ENCODE measurements around the gene VPS52. TPM values are rescaled to one million over a fixed set of nuclear protein-coding genes. Genes with fewer than 3 reads are reported as not detected.
A peak's percentile ranks its signal among the peaks of the same experiment; 100 is the strongest.

Gene VPS52
- polyA plus RNA-seq (2013), result 38.7 and 41.6 TPM in 2 replicates

DNA sequence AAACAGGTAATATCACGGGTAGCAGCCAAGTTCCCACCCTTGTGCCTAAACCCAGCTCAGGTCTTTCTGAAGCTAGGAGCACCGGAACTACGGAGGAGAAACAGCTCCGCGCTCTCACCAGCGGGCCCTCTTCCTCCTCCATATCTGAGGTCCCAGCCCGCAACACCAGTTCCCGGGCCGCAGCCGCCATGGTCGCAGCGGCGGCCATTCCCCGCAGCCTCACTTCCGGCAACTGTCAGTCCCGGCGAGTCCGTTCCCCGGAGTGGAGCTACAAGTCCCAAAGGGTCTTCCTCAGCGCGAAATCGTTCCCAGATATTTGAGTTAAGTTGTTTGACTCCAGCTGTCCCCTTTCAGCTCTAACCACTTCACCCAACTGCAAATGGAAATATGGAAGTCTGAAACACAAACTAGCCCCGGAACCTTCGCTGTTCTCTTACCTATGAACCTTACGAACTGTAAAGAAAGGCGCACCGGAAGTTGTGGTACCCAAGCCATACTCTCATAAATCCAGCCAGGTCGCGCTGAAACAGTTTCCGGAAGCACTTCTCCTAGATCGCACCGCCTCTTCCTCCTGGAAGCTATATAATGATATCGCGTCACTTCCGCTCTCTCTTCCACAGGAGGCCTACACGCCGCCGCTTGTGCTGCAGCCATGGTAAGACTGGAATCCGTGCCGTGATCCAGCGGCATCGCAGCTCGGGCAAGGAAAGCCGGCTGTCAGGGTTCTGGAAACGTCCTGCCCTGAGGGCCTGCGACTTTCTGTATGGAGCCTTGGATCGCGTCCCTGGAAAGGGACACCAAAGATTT is at the start of gene VPS52, which contains the start of gene RPS18:
TSS of gene VPS52 (minus strand) at position 409 of the 807 bp plus-strand sequence. CDS start at position 208, 201 bp downstream.
TSS of gene RPS18 (plus strand) at position 608 of the 807 bp plus-strand sequence. CDS start at position 653, 45 bp downstream.
- Histone ChIP-seq H4K8ac (ENCODE audit: low read depth, low read length) (peak within 1 kb of the TSS; percentile 97), H3K27ac (ENCODE audit: low read depth, low read length) (peak within 1 kb of the TSS; percentile 80), H2AK5ac (ENCODE audit: low read length) (peak within 1 kb of the TSS; percentile 8), H2BK12ac (ENCODE audit: low read length) (no peak within 1 kb of the TSS), H3K4me3 (ENCODE audit: low read depth, low read length) (peak within 1 kb of the TSS; percentile 89), H3K79me1 (ENCODE audit: low read length) (peaks cover 11% of the 10 kb centered on the region), H3K4ac (ENCODE audit: low read depth, low read length) (peak within 1 kb of the TSS; percentile 73), H4K12ac (ENCODE audit: low read depth, low read length) (peak within 1 kb of the TSS; percentile 88), H3K23ac (ENCODE audit: low read length) (no peak within 1 kb of the TSS), H4K91ac (ENCODE audit: low read depth, low read length) (peak within 1 kb of the TSS; percentile 89), H3K9me3 (ENCODE audit: insufficient read depth, low read depth, low read length) (no peaks in the 10 kb centered on the region), H3K4me2 (ENCODE audit: low read length) (peak within 1 kb of the TSS; percentile 83), H3K36me3 (ENCODE audit: control insufficient read depth in 1 of 2, insufficient read depth in 2 of 2, low read length in 2 of 2) (peaks cover 37 to 49% of the 10 kb centered on the region in 2 experiments), H3K27me3 (ENCODE audit: insufficient read depth, low read length) (no peaks in the 10 kb centered on the region), H2BK120ac (ENCODE audit: insufficient read depth, low read length, poor library complexity) (peak within 1 kb of the TSS; percentile 59), H2AFZ (ENCODE audit: insufficient read depth, low read length, poor library complexity) (peak within 1 kb of the TSS; percentile 91), H3K79me2 (ENCODE audit: control insufficient read depth, insufficient read depth, low read length, poor library complexity) (peaks cover 10% of the 10 kb centered on the region), H3K4me1 (ENCODE audit: control insufficient read depth in 1 of 2, insufficient read depth in 2 of 2, low read length in 2 of 2) (peaks cover 3 to 5% of the 10 kb centered on the region in 2 experiments), H3K9ac (ENCODE audit: low read length) (peak within 1 kb of the TSS; percentile 97), H2BK5ac (ENCODE audit: low read depth, low read length, poor library complexity) (peak within 1 kb of the TSS; percentile 85), H3K18ac (ENCODE audit: low read length) (peak within 1 kb of the TSS; percentile 40), H3K14ac (ENCODE audit: low read length) (peak within 1 kb of the TSS; percentile 87)
- peak; percentile 99 to 100 for DNase-seq
- no CpG with 5 or more reads among the region's 48 CpGs for WGBS (ENCODE audit: extremely low coverage, insufficient coverage, insufficient read length)

GRCh38 chr6:33321227-33321626 is 49.6 kb upstream of the VPS52 start:
- Histone ChIP-seq H3K9me3 (ENCODE audit: insufficient read depth, low read depth, low read length) (no peaks in the 10 kb centered on the region), H2BK12ac (ENCODE audit: low read length) (no peak overlapping the region), H3K4ac (ENCODE audit: low read depth, low read length) (no peak overlapping the region), H3K27ac (ENCODE audit: low read depth, low read length) (no peak overlapping the region), H3K4me2 (ENCODE audit: low read length) (no peak overlapping the region), H3K14ac (ENCODE audit: low read length) (no peak overlapping the region), H4K12ac (ENCODE audit: low read depth, low read length) (no peak overlapping the region), H3K27me3 (ENCODE audit: insufficient read depth, low read length) (no peaks in the 10 kb centered on the region), H3K18ac (ENCODE audit: low read length) (no peak overlapping the region), H4K8ac (ENCODE audit: low read depth, low read length) (no peak overlapping the region), H2BK5ac (ENCODE audit: low read depth, low read length, poor library complexity) (no peak overlapping the region), H3K23ac (ENCODE audit: low read length) (no peak overlapping the region), H2AK5ac (ENCODE audit: low read length) (no peak overlapping the region), H3K9ac (ENCODE audit: low read length) (no peak overlapping the region), H4K91ac (ENCODE audit: low read depth, low read length) (no peak overlapping the region), H3K79me1 (ENCODE audit: low read length) (peaks cover 11% of the 10 kb centered on the region), H3K4me3 (ENCODE audit: low read depth, low read length) (no peak overlapping the region), H3K36me3 (ENCODE audit: control insufficient read depth in 1 of 2, insufficient read depth in 2 of 2, low read length in 2 of 2) (peaks cover 30 to 33% of the 10 kb centered on the region in 2 experiments), H2AFZ (ENCODE audit: insufficient read depth, low read length, poor library complexity) (no peak overlapping the region), H3K4me1 (ENCODE audit: control insufficient read depth in 1 of 2, insufficient read depth in 2 of 2, low read length in 2 of 2) (peaks cover 20 to 27% of the 10 kb centered on the region in 2 experiments), H2BK120ac (ENCODE audit: insufficient read depth, low read length, poor library complexity) (no peak overlapping the region), H3K79me2 (ENCODE audit: control insufficient read depth, insufficient read depth, low read length, poor library complexity) (peaks cover 10% of the 10 kb centered on the region)
- no peak for DNase-seq
- no CpG with 5 or more reads among the region's 9 CpGs for WGBS (ENCODE audit: extremely low coverage, insufficient coverage, insufficient read length)

- Histone ChIP-seq H3K4me1 (ENCODE audit: control insufficient read depth in 1 of 2, insufficient read depth in 2 of 2, low read length in 2 of 2) (peaks cover 20 to 27% of the 10 kb centered on the region in 2 experiments), H3K14ac (ENCODE audit: low read length) (no peak overlapping the region), H3K79me2 (ENCODE audit: control insufficient read depth, insufficient read depth, low read length, poor library complexity) (peaks cover 10% of the 10 kb centered on the region), H3K36me3 (ENCODE audit: control insufficient read depth in 1 of 2, insufficient read depth in 2 of 2, low read length in 2 of 2) (peaks cover 35 to 38% of the 10 kb centered on the region in 2 experiments), H3K27ac (ENCODE audit: low read depth, low read length) (peak overlapping the region; percentile 43), H3K79me1 (ENCODE audit: low read length) (peaks cover 11% of the 10 kb centered on the region), H3K9me3 (ENCODE audit: insufficient read depth, low read depth, low read length) (no peaks in the 10 kb centered on the region), H3K9ac (ENCODE audit: low read length) (no peak overlapping the region), H3K4me2 (ENCODE audit: low read length) (peak overlapping the region; percentile 14), H3K27me3 (ENCODE audit: insufficient read depth, low read length) (no peaks in the 10 kb centered on the region), H3K4ac (ENCODE audit: low read depth, low read length) (peak overlapping the region; percentile 12), H2BK12ac (ENCODE audit: low read length) (no peak overlapping the region), H3K4me3 (ENCODE audit: low read depth, low read length) (no peak overlapping the region), H3K18ac (ENCODE audit: low read length) (peak overlapping the region; percentile 20), H2AK5ac (ENCODE audit: low read length) (no peak overlapping the region), H2AFZ (ENCODE audit: insufficient read depth, low read length, poor library complexity) (no peak overlapping the region), H4K12ac (ENCODE audit: low read depth, low read length) (no peak overlapping the region), H4K91ac (ENCODE audit: low read depth, low read length) (peak overlapping the region; percentile 48), H2BK120ac (ENCODE audit: insufficient read depth, low read length, poor library complexity) (peak overlapping the region; percentile 5), H3K23ac (ENCODE audit: low read length) (no peak overlapping the region), H4K8ac (ENCODE audit: low read depth, low read length) (no peak overlapping the region), H2BK5ac (ENCODE audit: low read depth, low read length, poor library complexity) (no peak overlapping the region)
- no CpG with 5 or more reads among the region's 32 CpGs for WGBS (ENCODE audit: extremely low coverage, insufficient coverage, insufficient read length)
- peak; percentile 85 to 93 for DNase-seq
These were observed 48.9 kb upstream of the VPS52 start for GRCh38 chr6:33320315-33321181.

DNA sequence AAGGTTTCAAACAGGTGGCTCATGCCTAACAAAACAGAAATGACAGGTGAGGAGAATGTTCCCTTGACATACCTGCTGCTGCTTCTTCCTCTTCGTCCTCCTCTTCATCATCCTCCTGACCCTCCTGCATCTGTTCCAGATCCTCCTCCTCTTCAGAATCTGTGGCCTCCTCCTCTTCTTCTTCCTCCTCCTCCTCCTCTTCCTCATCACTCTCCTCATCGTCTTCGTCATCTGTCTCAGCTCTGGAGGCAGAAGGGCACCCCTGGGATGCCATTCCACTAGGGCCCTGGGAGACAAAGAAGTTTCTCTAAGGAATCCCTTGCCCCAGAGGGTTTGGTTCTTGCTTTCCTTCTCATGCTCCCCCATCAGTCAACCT is 48.3 kb upstream of the VPS52 start:
- Histone ChIP-seq H3K14ac (ENCODE audit: low read length) (no peak overlapping the region), H3K4me2 (ENCODE audit: low read length) (peak overlapping the region; percentile 14), H3K9me3 (ENCODE audit: insufficient read depth, low read depth, low read length) (no peaks in the 10 kb centered on the region), H3K9ac (ENCODE audit: low read length) (no peak overlapping the region), H4K12ac (ENCODE audit: low read depth, low read length) (no peak overlapping the region), H3K36me3 (ENCODE audit: control insufficient read depth in 1 of 2, insufficient read depth in 2 of 2, low read length in 2 of 2) (peaks cover 35 to 38% of the 10 kb centered on the region in 2 experiments), H3K4me1 (ENCODE audit: control insufficient read depth in 1 of 2, insufficient read depth in 2 of 2, low read length in 2 of 2) (peaks cover 21 to 29% of the 10 kb centered on the region in 2 experiments), H3K79me2 (ENCODE audit: control insufficient read depth, insufficient read depth, low read length, poor library complexity) (peaks cover 10% of the 10 kb centered on the region), H2AK5ac (ENCODE audit: low read length) (no peak overlapping the region), H3K79me1 (ENCODE audit: low read length) (peaks cover 11% of the 10 kb centered on the region), H2BK5ac (ENCODE audit: low read depth, low read length, poor library complexity) (no peak overlapping the region), H2AFZ (ENCODE audit: insufficient read depth, low read length, poor library complexity) (no peak overlapping the region), H3K27ac (ENCODE audit: low read depth, low read length) (peak overlapping the region; percentile 43), H4K8ac (ENCODE audit: low read depth, low read length) (no peak overlapping the region), H3K4ac (ENCODE audit: low read depth, low read length) (peak overlapping the region; percentile 12), H3K27me3 (ENCODE audit: insufficient read depth, low read length) (no peaks in the 10 kb centered on the region), H4K91ac (ENCODE audit: low read depth, low read length) (peak overlapping the region; percentile 48), H3K18ac (ENCODE audit: low read length) (peak overlapping the region; percentile 20), H2BK12ac (ENCODE audit: low read length) (no peak overlapping the region), H3K4me3 (ENCODE audit: low read depth, low read length) (no peak overlapping the region), H2BK120ac (ENCODE audit: insufficient read depth, low read length, poor library complexity) (peak overlapping the region; percentile 5), H3K23ac (ENCODE audit: low read length) (no peak overlapping the region)
- no peak for DNase-seq
- WGBS (ENCODE audit: extremely low coverage, insufficient coverage, insufficient read length), result no CpG with 5 or more reads among the region's 3 CpGs

Measured in trophoblast cell (in vitro differentiated cells and primary cell).